Smooth muscle cell (in vitro differentiated cells): ENCODE results near the gene ACADS. TPM values are rescaled to one million over a fixed set of nuclear protein-coding genes. Genes with fewer than 3 reads are reported as not detected.
A peak's percentile ranks its signal among the peaks of the same experiment; 100 is the strongest.

Experiments
- DNase-seq: peaks from one replicate; lab custom pipeline; 2025; ENCODE audit not compliant: unreplicated experiment; lab: John Stamatoyannopoulos, UW
- H2AFZ ChIP-seq: fragments of 200-600 bp; sonication (generic); 2 replicates; pipeline ENCODE4 v1.6.0; 2016; ENCODE audit warnings: antibody characterized with exemption, low read depth, mild to moderate bottlenecking
- H3F3A ChIP-seq: fragments of 200-600 bp; sonication (generic); 2 replicates; pipeline ENCODE4 v1.6.0; 2017; ENCODE audit warnings: antibody characterized with exemption, low read depth
- H3K27ac ChIP-seq: fragments of 200-600 bp; sonication (generic); 2 replicates; pipeline ENCODE4 v1.5.1; 2016; ENCODE audit warnings: low read depth, mild to moderate bottlenecking
- H3K27me3 ChIP-seq: fragments of 200-600 bp; sonication (generic); 2 replicates; pipeline ENCODE4 v1.6.1; 2016; ENCODE audit warnings: low read depth, mild to moderate bottlenecking
- H3K36me3 ChIP-seq: fragments of 200-600 bp; sonication (generic); 2 replicates; pipeline ENCODE4 v1.5.1; 2016; ENCODE audit warnings: low read depth
- H3K4me1 ChIP-seq: fragments of 200-600 bp; sonication (generic); 2 replicates; pipeline ENCODE4 v1.5.1; 2016; ENCODE audit warnings: low read depth
- H3K4me2 ChIP-seq: fragments of 200-600 bp; sonication (generic); 2 replicates; pipeline ENCODE4 v1.6.0; 2016; ENCODE audit warnings: mild to moderate bottlenecking
- H3K4me3 ChIP-seq: fragments of 200-600 bp; sonication (generic); 2 replicates; pipeline ENCODE4 v1.5.1; 2016; ENCODE audit warnings: mild to moderate bottlenecking
- H3K79me2 ChIP-seq: fragments of 200-600 bp; sonication (generic); 2 replicates; pipeline ENCODE4 v1.6.0; 2016; ENCODE audit warnings: low read depth, mild to moderate bottlenecking
- H3K9ac ChIP-seq: fragments of 200-600 bp; sonication (generic); 2 replicates; pipeline ENCODE4 v1.6.0; 2016; ENCODE audit warnings: low read depth
- H3K9me3 ChIP-seq: fragments of 200-600 bp; sonication (generic); replicated peaks from 2 replicates; pipeline ENCODE4 v1.5.1; 2016; ENCODE audit warnings: low read depth
- H4K20me1 ChIP-seq: fragments of 200-600 bp; sonication (generic); 2 replicates; pipeline ENCODE4 v1.6.0; 2016; ENCODE audit warnings: low read depth
- WGBS: methylation state at CpG from one replicate; pipeline ENCODE4 v1.1.7; 2016; ENCODE audit warnings: low lambda C conversion rate; 5-methylcytosine and 5-hydroxymethylcytosine counted together
- polyA plus RNA-seq: library from polyadenylated mRNA; unstranded; fragments of >200 nt; fragmentation: Nextera tagmentation; extraction: Ambion mirVana; gene quantifications from 2 replicates; pipeline ENCODE4 v1.2.1, GENCODE V29; 2016
- total RNA-seq: library from RNA; depleted of rRNA; stranded (reverse); fragments of >200 nt; gene quantifications from 2 replicates; pipeline ENCODE4 v1.2.3, GENCODE V29; 2014
- TF ChIP-seq, protein P1 (sequence below): fragments of 200-600 bp; sonication (generic); IDR thresholded peaks from 2 replicates; pipeline ENCODE4 v1.5.1; 2017; ENCODE audit warnings: borderline replicate concordance, mild to moderate bottlenecking, antibody characterized with exemption; ENCODE audit not compliant: insufficient read depth, poor library complexity, severe bottlenecking

ACADS gene
- total and polyA plus RNA-seq, 2 experiments from 2014 or later: 3.7 to 14.0 TPM

DNA sequence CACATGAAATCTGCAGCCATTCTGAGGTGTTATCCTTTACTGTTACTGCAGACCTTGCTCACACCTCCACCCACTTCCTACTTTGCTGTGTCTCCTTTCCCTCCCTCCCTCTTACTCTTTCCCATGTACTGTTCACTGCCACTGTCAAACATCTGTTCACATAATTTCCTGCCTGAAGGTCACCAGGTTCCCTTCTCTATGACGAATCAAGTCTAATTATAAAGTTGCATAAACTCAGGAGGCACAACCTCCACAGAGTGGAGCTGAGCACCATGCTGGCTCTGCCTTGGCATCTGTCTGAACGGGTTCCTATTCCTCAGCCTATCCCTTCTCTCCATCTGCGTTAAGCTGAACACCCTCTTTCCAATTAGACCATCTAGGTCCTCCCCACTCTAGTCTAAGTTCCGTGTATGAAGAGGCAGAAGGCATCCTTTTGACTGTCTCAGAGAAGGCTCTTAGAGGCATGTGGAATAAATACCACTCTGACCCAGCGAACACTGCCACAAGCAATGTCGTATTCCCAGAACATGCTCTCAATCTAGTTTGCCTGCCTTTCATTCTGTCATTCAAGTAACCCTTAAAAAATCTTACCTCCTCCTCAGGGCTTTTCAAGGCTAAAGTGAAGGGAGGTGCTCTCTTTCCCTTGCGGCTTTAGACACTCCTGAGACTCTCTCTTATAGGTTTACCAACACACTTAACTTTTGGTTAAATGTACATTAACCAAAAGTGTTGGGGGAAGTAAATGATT lies 48.7 kb downstream of the ACADS start:
- 94% methylated on average over 7 of the region's 7 CpGs for WGBS
- Histone ChIP-seq H3K27me3 (no peaks in the 10 kb centered on the region), H3K36me3 (no peaks in the 10 kb centered on the region), H3K79me2 (no peaks in the 10 kb centered on the region), H3K4me2 (no peak overlapping the region), H3K4me1 (peaks cover 6% of the 10 kb centered on the region), H2AFZ (no peak overlapping the region), H4K20me1 (peaks cover 21% of the 10 kb centered on the region), H3K9ac (no peak overlapping the region), H3F3A (peaks cover 11% of the 10 kb centered on the region), H3K27ac (no peak overlapping the region), H3K9me3 (no peaks in the 10 kb centered on the region), H3K4me3 (no peak overlapping the region)
- no peak for DNase-seq
- TF ChIP-seq, protein P1, sequence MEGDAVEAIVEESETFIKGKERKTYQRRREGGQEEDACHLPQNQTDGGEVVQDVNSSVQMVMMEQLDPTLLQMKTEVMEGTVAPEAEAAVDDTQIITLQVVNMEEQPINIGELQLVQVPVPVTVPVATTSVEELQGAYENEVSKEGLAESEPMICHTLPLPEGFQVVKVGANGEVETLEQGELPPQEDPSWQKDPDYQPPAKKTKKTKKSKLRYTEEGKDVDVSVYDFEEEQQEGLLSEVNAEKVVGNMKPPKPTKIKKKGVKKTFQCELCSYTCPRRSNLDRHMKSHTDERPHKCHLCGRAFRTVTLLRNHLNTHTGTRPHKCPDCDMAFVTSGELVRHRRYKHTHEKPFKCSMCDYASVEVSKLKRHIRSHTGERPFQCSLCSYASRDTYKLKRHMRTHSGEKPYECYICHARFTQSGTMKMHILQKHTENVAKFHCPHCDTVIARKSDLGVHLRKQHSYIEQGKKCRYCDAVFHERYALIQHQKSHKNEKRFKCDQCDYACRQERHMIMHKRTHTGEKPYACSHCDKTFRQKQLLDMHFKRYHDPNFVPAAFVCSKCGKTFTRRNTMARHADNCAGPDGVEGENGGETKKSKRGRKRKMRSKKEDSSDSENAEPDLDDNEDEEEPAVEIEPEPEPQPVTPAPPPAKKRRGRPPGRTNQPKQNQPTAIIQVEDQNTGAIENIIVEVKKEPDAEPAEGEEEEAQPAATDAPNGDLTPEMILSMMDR: no peak

DNA sequence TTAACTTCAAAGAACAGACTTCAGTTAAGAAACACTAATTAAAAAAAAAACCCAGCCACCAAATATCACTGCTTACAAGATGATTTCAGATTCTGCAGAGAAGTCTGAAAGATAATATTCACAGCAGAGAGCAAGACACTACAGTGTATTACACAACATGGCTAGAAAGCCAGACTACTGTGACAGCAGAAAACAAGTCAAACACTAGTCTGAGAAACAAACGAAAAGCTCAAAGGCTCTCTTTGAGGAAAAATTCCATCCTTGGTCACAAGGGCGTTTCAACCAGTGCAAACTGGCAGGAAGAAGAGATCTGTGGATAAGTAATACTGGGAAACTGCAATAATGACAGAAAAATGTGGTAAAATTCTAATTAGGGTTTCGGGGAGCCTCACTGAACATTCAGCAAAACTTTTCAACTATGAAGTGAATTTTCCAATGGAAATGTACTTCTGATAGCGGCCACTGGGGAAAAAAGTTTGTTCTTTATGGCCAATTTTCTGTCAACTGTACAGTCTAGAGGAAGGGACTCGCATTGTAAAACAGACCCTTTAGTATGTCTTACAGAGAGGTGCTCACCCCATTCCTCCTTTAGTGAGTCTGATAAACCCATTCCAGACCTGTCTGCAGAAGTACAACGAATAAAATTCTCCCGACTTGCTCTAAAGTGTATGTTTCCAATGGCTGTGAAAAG lies 50.4 kb downstream of the ACADS start:
- DNase-seq: no peak
- Histone ChIP-seq H3K4me3 (no peak overlapping the region), H3K79me2 (no peaks in the 10 kb centered on the region), H3K27ac (peak overlapping the region; percentile 1), H2AFZ (no peak overlapping the region), H3K4me1 (peaks cover 6% of the 10 kb centered on the region), H3K9ac (no peak overlapping the region), H3F3A (peaks cover 11% of the 10 kb centered on the region), H3K27me3 (no peaks in the 10 kb centered on the region), H3K4me2 (no peak overlapping the region), H4K20me1 (peaks cover 21% of the 10 kb centered on the region), H3K9me3 (no peaks in the 10 kb centered on the region), H3K36me3 (no peaks in the 10 kb centered on the region)
- WGBS: 71% methylated on average over 7 of the region's 7 CpGs
- TF ChIP-seq, protein P1: peak; percentile 9

DNA sequence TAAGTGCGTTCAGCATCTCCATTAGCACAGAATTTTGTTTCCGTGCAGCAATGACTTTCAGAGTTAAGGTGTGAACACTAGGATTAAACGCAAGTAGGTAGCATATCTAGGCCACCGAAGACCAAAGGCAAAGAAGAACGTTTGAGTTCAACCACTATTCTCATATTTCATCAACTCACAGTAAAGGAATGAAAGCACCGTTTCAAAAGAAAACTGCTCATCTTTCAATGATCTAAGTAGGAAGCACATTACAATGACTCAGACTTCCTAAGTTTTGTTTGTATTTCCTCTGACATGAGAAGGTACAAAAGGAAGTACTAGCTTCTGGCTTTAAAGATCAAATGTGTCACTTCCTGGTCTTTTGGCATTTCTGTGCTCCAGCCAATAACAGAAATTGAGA lies 57.6 kb downstream of the ACADS start:
- TF ChIP-seq, protein P1: no peak

More for the DNA sequence above, 57.6 kb downstream of the ACADS start:
- 81% methylated on average over 6 of the region's 6 CpGs for WGBS
- H3K79me2 ChIP-seq: no peaks in the 10 kb centered on the region
- no peak overlapping the region for H2AFZ ChIP-seq
- H3K4me2 ChIP-seq: no peak overlapping the region
- H3K36me3 ChIP-seq: peaks cover 6% of the 10 kb centered on the region
- H3K9me3 ChIP-seq: no peaks in the 10 kb centered on the region
- H3K4me1 ChIP-seq: no peaks in the 10 kb centered on the region
- no peaks in the 10 kb centered on the region for H3K27me3 ChIP-seq
- H3K4me3 ChIP-seq: no peak overlapping the region
- DNase-seq: no peak
- no peak overlapping the region for H3K27ac ChIP-seq
- no peak overlapping the region for H3K9ac ChIP-seq
- H3F3A ChIP-seq: no peaks in the 10 kb centered on the region
- peaks cover 6% of the 10 kb centered on the region for H4K20me1 ChIP-seq
